Mucosa of descending colon (tissue), 3 donors: ENCODE data around the gene CLECL1. TPM values are rescaled to one million over a fixed set of nuclear protein-coding genes. Genes with fewer than 3 reads are reported as not detected.
A peak's percentile ranks its signal among the peaks of the same experiment; 100 is the strongest.

ENCODE experiments used
- ATAC-seq: fragments of 200-7000 bp; cut with Tn5 transposase; one replicate; pipeline ENCODE4 v1.9.1; 2020; ENCODE audit warnings: mild to moderate bottlenecking, moderate library complexity
- DNase-seq, 3 donors: peaks; one replicate each; pipeline ENCODE4 v3.0.0-alpha.2; 2020
- H3K36me3 ChIP-seq: fragments of 200-600 bp; one replicate; pipeline ENCODE4 v1.8.0; 2021; ENCODE audit warnings: low read depth, mild to moderate bottlenecking
- H3K4me1 ChIP-seq: fragments of 200-600 bp; one replicate; pipeline ENCODE4 v1.8.0; 2021; ENCODE audit warnings: low read depth, mild to moderate bottlenecking
- H3K4me3 ChIP-seq: fragments of 200-600 bp; one replicate; pipeline ENCODE4 v1.8.0; 2021; ENCODE audit warnings: mild to moderate bottlenecking
- H3K9me3 ChIP-seq: fragments of 200-600 bp; one replicate; pipeline ENCODE4 v1.8.0; 2021; ENCODE audit warnings: mild to moderate bottlenecking
- intact Hi-C, 2 donors: fragments of 100-400 bp; cut with DNase I in 1 of 2; cut with micrococcal nuclease in 1 of 2; formaldehyde crosslinking; loops; one replicate each; pipeline versions ENCODE4 v1.11.0 to v1.11.1; 2022; cut with DNase I, micrococcal nuclease
- total RNA-seq, 3 donors: library from RNA; stranded (reverse); fragmentation: NEBNext Ultra II Directional in 2 of 3; extraction: Animal tissue kit (Norgen Biotek cat#: 25700) in 2 of 3; gene quantifications; one replicate each; pipeline versions ENCODE4 v1.2.1 to v1.2.4, GENCODE V29; 2021 to 2023
- TF ChIP-seq, protein P1 (sequence below): fragments of 200-600 bp; IDR thresholded peaks from one replicate; pipeline ENCODE4 v1.8.0; 2022; ENCODE audit warnings: antibody characterized with exemption, mild to moderate bottlenecking
- donor health status: DM: no; HTN: no; CAD: no; lungs with moderate emphysema.
- donor health status: DM: no; HTN: no; CAD: no.
- donor health status: DM: no; HTN: yes; CAD: no.

Gene CLECL1
- total RNA-seq, 3 donors from 2014 or later, result 0.51 to 0.64 TPM; not detected in 1

DNA sequence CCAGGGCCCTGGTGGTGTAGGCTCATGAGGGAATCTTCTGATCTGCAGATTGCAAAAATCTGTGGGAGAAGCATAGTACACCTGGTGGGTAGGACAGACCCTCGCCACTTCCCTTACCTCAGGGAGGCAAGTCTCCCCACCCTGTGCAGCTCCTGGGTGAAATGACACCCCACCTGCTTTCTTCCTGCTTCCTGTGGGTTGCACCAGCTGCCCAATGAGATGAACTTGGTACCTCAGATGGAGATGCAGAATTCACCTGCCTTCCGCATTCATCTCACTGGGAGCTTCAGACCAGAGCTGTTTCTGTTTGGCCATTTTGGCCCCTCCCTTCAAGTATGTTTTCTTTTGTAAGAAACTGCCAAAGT lies 58.7 kb downstream of the CLECL1 start:
- intact Hi-C loops, result no loop called here
- Histone ChIP-seq H3K9me3 (no peaks in the 10 kb centered on the region), H3K4me1 (no peaks in the 10 kb centered on the region), H3K4me3 (no peak overlapping the region), H3K36me3 (no peaks in the 10 kb centered on the region)
- TF ChIP-seq, protein P1, sequence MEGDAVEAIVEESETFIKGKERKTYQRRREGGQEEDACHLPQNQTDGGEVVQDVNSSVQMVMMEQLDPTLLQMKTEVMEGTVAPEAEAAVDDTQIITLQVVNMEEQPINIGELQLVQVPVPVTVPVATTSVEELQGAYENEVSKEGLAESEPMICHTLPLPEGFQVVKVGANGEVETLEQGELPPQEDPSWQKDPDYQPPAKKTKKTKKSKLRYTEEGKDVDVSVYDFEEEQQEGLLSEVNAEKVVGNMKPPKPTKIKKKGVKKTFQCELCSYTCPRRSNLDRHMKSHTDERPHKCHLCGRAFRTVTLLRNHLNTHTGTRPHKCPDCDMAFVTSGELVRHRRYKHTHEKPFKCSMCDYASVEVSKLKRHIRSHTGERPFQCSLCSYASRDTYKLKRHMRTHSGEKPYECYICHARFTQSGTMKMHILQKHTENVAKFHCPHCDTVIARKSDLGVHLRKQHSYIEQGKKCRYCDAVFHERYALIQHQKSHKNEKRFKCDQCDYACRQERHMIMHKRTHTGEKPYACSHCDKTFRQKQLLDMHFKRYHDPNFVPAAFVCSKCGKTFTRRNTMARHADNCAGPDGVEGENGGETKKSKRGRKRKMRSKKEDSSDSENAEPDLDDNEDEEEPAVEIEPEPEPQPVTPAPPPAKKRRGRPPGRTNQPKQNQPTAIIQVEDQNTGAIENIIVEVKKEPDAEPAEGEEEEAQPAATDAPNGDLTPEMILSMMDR, result no peak
- ATAC-seq (peak; percentile 68), DNase-seq (peak; percentile 31 to 61 (median 35))

DNA sequence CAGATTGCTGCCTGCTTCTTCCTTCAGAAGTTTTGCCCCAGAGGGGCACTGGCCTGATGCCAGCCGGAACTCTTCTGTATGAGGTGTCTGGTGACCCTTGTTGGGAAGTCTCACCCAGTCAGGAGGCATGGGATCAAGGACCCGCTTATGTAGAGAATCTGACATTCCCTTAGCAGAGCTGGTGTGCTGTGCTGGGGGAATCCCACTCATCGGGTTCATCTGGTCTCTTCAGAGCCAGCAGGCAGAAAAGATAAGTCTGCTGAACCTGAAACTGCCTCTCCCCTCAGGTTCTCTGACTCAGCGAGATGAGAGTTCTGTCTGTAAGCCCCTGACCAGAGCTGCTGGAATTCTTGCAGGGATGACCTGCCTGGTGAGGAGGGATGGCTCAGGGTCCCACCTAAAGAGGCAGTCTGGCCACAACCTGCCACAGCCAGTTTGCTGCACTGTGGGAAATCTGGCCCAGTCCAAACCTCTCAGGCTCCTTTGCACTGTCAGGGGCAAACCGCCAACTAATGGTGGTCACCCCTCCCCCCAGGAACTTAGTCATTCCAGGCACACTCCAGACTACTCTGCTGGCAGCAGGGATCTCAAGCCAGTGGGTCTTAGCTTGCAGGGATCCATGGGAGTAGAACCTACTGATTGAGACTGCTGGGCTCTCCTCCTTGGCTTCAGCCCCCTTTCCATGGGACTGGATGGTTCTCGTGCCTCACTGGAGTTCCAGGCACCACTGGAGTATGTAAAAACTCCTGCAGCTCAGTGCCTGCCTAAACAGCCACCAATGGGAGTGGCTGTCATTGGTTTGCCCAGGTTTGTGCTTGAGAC lies 59.3 kb downstream of the CLECL1 start:
- H3K4me3 ChIP-seq, result no peak overlapping the region
- DNase-seq (peak; percentile 52 to 61 (median 55)), ATAC-seq (peak; percentile 54)
- H3K36me3 ChIP-seq, result no peaks in the 10 kb centered on the region
- TF ChIP-seq, protein P1, result no peak
- intact Hi-C loops, result no loop called here
- no peaks in the 10 kb centered on the region for H3K9me3 ChIP-seq
- no peaks in the 10 kb centered on the region for H3K4me1 ChIP-seq

Other genes starting within 250 kb of the CLECL1 start
- gene KLRB1, start 125.2 kb downstream of the CLECL1 start, total RNA-seq, result 1 to 10 TPM; 1.5 to 2.1 (median 1.7) TPM
- gene CLEC2D, start 63.4 kb downstream of the CLECL1 start, total RNA-seq, result 10 to 100 TPM in 1 of 3 donors, 1 to 10 TPM in 2; 7.1 to 10.1 (median 7.2) TPM
- 1 to 10 TPM; 2.4 to 4.7 (median 3.2) TPM for gene CD69, start 27.8 kb upstream of the CLECL1 start, total RNA-seq
- gene KLRF1, start 94.4 kb upstream of the CLECL1 start, total RNA-seq, result under 1 TPM; 0.55 to 0.73 (median 0.58) TPM
- 1 to 10 TPM; 3.5 to 7.3 (median 6.5) TPM for gene CLEC2B, start 136.3 kb upstream of the CLECL1 start, total RNA-seq
- gene KLRF2, start 148.4 kb upstream of the CLECL1 start, total RNA-seq, result under 1 TPM in 1 of 3 donors, not detected in 2; 0.43 TPM
- not detected for gene CLEC2A, start 199.3 kb upstream of the CLECL1 start, total RNA-seq
- gene CLEC12A, start 238.3 kb upstream of the CLECL1 start, total RNA-seq, result 1 to 10 TPM in 1 of 3 donors, under 1 TPM in 2; 0.41 to 2.6 (median 0.89) TPM